Stimulated activated naive CD8-positive, alpha-beta T cell treated with anti-CD3 and anti-CD28 coated beads, Interleukin-15, amount 100 ng/mL, for 72 hours (primary cell): ENCODE results near the gene ATP6V0D1.

Source experiments
- ATAC-seq: fragments of 150-1000 bp; cut with Tn5 transposase; 2 replicates; pipeline ENCODE4 v1.10.0; 2021; ENCODE audit warnings: mild to moderate bottlenecking, moderate library complexity
- DNase-seq, 2 donors: peaks; one replicate each; pipeline ENCODE4 v3.0.0; 2021 to 2022
- H3K27ac Mint-ChIP-seq, 2 donors: one replicate each; pipeline ENCODE4 v1.8.0; 2022; ENCODE audit warnings: mild to moderate bottlenecking in 2 of 2, mixed read lengths in 2 of 2, moderate library complexity in 2 of 2
- H3K27me3 Mint-ChIP-seq: one replicate; pipeline ENCODE4 v1.8.0; 2022; ENCODE audit warnings: mixed read lengths
- H3K4me1 Mint-ChIP-seq: one replicate; pipeline ENCODE4 v1.8.0; 2022; ENCODE audit warnings: mild to moderate bottlenecking, mixed read lengths
- H3K4me3 Mint-ChIP-seq, 2 donors: one replicate each; pipeline ENCODE4 v1.8.0; 2022; ENCODE audit warnings: mild to moderate bottlenecking in 2 of 2, mixed read lengths in 2 of 2, moderate library complexity in 1 of 2
- H3K9me3 Mint-ChIP-seq, 2 donors: one replicate each; pipeline ENCODE4 v1.8.0; 2022; ENCODE audit warnings: mixed read lengths in 2 of 2

The ATP6V0D1 gene

DNA sequence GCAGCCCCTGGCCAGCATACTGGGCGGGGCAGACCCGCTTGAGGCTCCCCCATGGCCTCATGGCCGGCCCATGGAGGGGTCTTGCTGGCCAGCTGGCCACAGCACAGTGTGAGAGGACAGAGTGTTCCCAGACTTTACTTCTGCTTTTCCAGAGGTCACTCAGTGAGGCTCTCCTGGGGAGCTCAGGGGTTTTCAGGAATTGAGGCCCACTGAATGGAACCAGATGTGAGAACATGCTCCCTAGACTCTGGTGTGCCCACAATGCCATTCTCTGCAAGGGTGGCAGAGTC lies 21.2 kb downstream of the ATP6V0D1 start:
- H3K27ac Mint-ChIP-seq: no peak overlapping the region
- peaks cover 24% of the 10 kb centered on the region for H3K4me1 Mint-ChIP-seq
- H3K4me3 Mint-ChIP-seq: no peak overlapping the region
- no peaks in the 10 kb centered on the region for H3K27me3 Mint-ChIP-seq
- H3K9me3 Mint-ChIP-seq: no peaks in the 10 kb centered on the region
- DNase-seq (no peak), ATAC-seq (no peak)

DNA sequence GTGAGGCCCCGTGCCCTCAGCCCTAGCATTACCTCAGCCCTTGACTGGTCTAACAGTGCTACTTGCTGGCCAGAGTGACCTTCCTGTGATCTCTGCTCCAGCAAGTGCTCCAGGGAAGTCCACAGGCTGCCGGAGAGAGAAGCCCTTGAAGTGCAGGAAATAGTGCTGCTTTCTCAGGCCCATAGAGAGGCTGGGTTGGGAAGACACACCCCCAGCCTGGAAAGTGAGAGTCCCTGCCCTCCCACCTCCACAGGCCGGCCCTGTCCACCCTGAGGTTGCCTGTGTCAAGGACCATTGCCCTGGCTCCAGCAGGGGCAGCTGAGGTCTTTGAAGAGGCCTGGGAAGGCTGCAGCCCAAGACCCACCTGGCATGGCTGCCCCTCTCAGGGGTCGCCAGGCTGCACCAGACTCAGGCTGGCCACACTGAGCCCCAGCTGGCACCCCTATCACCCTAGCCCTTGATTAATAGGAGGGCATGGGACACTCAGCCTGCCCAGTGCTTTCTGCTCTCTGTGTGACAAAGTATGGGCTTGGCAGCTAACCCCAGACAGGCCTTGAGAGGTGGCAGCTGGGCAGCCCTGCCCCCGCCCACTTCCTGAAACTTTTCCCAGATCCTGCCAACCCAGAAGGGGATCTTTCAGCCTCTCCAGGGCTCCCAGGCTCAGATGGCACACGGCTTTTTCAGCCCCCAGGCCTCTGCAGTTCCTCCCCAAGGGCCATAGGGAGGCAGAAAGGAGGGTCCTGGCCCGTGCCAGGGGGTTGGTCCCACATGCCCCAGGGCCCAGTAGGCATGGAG lies 21.7 kb downstream of the ATP6V0D1 start:
- no peaks in the 10 kb centered on the region for H3K9me3 Mint-ChIP-seq
- peaks cover 24% of the 10 kb centered on the region for H3K4me1 Mint-ChIP-seq
- peak overlapping the region in 1 of 2 donors; percentile 28 for H3K27ac Mint-ChIP-seq
- DNase-seq: no peak
- no peak for ATAC-seq
- H3K27me3 Mint-ChIP-seq: no peaks in the 10 kb centered on the region
- H3K4me3 Mint-ChIP-seq: no peak overlapping the region

DNA sequence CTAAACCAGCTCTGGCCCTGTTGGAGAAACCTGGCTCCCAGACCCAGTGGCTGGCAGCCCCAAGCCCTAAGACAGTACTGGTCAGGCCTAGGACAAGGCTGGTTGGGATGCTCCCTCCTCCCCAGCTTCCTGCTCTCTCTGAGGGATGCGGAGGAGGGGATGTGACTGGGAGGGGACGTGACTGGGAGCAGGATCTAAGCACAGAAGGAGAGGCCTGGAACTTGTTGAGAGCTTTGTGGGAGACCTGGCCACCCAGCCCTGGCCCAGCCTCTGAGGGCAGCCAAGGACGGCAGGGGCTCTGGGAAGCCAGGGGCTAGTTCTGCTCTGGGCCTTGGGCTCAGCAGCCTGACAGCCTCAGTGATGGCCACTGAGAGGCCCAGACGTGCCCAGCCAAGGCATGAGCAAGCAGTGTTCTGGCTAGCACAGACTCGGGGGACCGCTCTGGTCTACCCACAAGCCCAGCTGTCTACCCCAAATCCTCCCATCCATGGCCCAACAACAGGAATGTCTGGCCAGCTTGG lies 22.8 kb downstream of the ATP6V0D1 start:
- no peak overlapping the region for H3K4me3 Mint-ChIP-seq
- H3K9me3 Mint-ChIP-seq: no peaks in the 10 kb centered on the region
- ATAC-seq (no peak), DNase-seq (no peak)
- peaks cover 15% of the 10 kb centered on the region for H3K4me1 Mint-ChIP-seq
- no peak overlapping the region for H3K27ac Mint-ChIP-seq
- no peaks in the 10 kb centered on the region for H3K27me3 Mint-ChIP-seq

DNA sequence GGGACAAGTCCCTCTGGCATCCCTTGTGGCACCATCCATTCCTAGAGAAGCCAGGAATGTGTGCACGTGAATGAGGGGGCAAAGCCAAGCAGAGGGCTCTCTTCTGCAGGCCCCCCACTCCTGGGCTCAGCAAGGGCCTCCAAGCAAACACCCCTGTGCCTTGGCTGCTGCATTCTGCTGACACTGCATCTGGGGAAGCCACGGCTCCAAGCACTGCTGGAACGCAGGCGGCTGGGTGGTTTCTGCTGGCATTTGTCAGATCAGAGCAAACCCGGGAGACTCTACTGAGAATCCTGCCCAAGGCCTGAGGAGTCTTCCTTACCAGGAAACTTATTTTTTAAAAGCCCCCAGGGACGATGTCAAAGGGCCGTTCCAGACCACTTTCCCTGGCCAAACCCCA lies 23.3 kb downstream of the ATP6V0D1 start:
- no peak for DNase-seq
- no peak overlapping the region for H3K4me3 Mint-ChIP-seq
- no peaks in the 10 kb centered on the region for H3K27me3 Mint-ChIP-seq
- H3K4me1 Mint-ChIP-seq: peaks cover 13% of the 10 kb centered on the region
- H3K9me3 Mint-ChIP-seq: no peaks in the 10 kb centered on the region
- H3K27ac Mint-ChIP-seq: peak overlapping the region in 1 of 2 donors; percentile 56
- no peak for ATAC-seq

DNA sequence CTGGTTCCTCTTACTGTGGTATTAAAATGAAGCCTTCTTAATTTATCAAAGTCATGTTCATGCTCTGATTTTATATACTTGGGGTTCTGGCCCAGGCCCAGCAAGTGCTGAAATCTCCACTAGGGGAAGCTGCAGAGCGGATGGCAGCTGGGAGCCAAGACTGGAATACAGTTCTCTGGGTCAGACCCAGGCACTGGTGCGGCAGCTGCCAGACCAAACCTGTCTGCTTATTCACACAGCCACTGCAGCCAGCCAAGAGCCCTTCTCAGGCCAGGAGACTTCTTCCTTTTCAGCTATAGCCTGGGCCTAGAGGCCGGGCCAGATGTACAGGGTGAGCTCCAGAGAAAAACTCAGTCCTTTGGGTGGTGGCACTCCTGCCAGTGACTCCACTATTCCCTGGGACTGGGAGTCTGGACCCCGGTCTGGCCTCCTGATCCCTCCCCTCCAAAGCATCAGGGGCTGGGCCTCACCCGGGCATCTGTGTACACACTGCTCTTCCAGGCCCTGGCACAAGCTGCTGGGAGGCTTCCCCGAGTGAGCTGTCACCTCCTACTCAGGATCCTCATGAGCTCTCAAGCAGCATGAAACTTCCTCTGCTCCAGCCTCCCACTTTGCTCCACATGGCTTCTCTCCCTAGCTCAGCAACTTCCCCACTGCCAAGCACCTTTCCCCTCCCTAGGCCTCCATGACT lies 24.4 kb downstream of the ATP6V0D1 start:
- H3K27ac Mint-ChIP-seq: no peak overlapping the region
- DNase-seq: no peak
- H3K27me3 Mint-ChIP-seq: no peaks in the 10 kb centered on the region
- peaks cover 13% of the 10 kb centered on the region for H3K4me1 Mint-ChIP-seq
- no peak for ATAC-seq
- no peak overlapping the region for H3K4me3 Mint-ChIP-seq
- H3K9me3 Mint-ChIP-seq: no peaks in the 10 kb centered on the region

DNA sequence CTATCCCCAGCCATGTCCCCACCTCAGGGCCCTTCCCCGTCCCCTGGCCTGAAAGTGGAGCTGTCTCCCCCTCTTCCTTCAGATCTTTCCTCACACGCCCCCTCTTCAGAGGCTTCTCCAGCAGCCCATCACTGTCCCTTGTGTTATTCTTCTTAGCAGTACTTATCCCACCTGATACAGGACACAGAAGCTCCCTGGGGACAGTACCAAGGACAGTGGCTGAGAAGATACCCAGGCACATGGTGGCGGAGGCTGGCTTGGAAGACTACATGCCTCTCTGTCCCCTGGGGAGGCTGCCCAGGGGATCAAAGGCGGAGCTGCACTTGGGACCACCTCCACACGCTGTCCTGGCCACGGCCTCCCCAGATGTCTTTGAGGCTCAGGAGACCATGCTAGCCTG lies 26.1 kb downstream of the ATP6V0D1 start:
- H3K4me3 Mint-ChIP-seq: no peak overlapping the region

DNA sequence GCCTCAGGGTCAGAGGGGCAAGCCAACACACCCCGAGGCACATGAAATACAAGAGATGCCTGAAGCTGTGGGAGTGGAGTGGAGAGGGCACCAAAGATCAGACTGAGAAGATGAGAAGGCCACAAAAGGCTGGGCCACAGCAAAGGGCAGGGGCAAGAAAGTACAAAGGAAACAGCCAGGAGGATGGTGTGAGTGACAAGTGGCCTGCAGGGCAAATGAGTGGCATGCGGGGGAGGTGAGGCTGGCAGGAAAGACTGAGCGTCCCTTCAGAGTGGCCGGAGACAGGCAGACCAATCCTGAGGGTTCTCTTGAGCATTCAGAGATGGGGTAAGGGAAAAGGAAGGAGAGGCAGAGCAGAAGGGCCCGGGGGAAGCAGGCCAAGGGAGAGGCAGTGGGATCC lies 26.9 kb downstream of the ATP6V0D1 start:
- DNase-seq: no peak
- H3K27me3 Mint-ChIP-seq: no peaks in the 10 kb centered on the region
- ATAC-seq: no peak
- H3K4me1 Mint-ChIP-seq: peaks cover 13% of the 10 kb centered on the region
- H3K9me3 Mint-ChIP-seq: no peaks in the 10 kb centered on the region
- no peak overlapping the region for H3K4me3 Mint-ChIP-seq
- peak overlapping the region; percentile 50 for H3K27ac Mint-ChIP-seq

More for the DNA sequence above, 26.1 kb downstream of the ATP6V0D1 start:
- Mint-ChIP-seq H3K9me3 (no peaks in the 10 kb centered on the region), H3K27ac (no peak overlapping the region), H3K4me1 (peaks cover 13% of the 10 kb centered on the region), H3K27me3 (no peaks in the 10 kb centered on the region)
- no peak for ATAC-seq
- DNase-seq: no peak

DNA sequence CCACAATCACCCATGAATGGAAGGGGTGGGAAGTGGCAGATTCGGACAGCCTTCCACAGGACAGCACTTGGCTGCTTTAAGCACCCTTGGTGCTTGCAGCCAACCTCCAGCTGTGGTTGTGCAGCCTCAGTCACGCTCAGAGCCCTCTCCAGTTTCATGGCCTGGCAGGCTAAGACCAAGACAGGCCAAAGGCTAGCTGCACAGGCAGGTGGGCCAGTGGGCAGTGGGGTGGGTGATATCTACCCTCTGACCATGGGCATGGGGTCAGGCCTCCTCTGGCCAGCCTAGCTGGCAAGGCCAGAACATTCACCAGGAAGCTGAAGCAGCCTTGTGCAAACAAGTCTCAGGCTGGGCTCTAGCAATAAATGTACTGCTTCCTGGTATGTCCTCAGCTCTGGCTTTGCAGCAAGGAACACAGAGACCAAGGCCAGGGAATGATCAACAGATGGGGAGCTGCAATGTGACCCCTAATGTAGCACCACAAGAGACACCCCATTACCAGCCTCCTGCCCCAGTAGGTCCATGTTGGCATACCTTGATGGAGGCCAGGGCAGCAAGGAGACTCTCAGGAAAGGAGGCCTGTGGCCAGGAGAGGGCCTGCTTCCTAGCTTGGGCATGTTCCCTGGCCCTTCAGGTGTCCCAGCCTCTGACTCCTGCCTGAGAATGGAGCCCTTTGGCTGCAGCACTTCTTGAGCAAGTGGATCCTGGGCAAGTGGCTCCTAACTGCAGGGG lies 29.1 kb downstream of the ATP6V0D1 start:
- Mint-ChIP-seq H3K4me1 (peaks cover 9% of the 10 kb centered on the region), H3K9me3 (no peaks in the 10 kb centered on the region), H3K27me3 (no peaks in the 10 kb centered on the region), H3K27ac (no peak overlapping the region), H3K4me3 (no peak overlapping the region)
- no peak for ATAC-seq
- no peak for DNase-seq

DNA sequence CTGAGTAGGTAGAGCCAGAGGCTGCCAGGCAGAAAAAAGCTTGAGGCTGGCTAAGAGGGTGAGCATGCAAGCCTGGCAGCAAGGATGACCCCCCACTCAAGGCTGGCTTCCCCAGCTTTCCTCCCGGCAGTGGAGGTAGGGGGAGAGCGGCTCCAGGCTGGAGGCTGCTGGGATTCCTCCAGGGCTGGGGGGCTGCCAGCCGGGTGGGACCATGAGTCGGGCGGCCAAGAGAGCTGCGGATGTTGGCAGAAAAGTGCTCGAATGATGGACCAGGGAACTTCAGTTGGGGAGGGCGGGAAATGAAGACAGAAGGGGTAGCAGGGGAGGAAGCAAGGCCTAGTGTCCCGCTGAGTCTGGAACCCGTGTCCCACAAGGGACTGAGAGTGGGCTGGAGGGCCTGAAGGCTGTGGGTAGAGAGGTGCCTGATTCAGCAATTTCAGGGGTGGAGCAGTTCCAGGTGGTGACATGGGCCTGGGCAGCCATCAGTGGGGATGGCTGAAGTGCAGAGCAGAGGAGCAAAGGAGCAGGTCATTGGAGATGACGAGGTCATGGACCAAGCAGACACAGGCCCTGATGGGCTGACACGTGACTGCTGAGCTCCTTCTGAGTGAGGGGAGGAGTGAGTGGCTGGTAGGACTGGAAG lies 29.8 kb downstream of the ATP6V0D1 start:
- Mint-ChIP-seq H3K4me3 (no peak overlapping the region), H3K9me3 (no peaks in the 10 kb centered on the region), H3K27me3 (no peaks in the 10 kb centered on the region), H3K27ac (peak overlapping the region in 1 of 2 donors; percentile 91), H3K4me1 (peaks cover 11% of the 10 kb centered on the region)
- DNase-seq (no peak), ATAC-seq (no peak)

DNA sequence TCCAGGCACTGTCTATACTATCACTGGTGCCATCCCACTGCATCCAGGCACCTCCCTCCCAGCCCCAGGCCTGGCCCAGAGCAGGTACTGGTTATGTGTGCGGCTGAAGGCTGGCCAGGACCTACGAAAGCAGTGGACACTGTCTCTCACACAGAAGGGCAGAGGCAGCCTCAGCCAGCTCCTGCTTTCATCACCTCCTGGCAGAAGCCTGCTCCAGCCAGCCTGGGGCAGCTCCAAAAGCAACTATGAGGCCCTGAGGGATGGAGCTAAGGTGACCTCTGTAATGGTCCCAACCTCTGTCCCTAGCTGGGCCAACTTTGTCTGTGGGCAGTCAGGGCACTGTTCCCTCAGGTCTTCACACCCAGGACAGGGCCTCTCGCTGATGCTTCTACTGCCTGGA lies 31.2 kb downstream of the ATP6V0D1 start:
- ATAC-seq (no peak), DNase-seq (no peak)
- Mint-ChIP-seq H3K9me3 (no peaks in the 10 kb centered on the region), H3K4me3 (no peak overlapping the region), H3K4me1 (peaks cover 8% of the 10 kb centered on the region), H3K27me3 (no peaks in the 10 kb centered on the region), H3K27ac (no peak overlapping the region)

DNA sequence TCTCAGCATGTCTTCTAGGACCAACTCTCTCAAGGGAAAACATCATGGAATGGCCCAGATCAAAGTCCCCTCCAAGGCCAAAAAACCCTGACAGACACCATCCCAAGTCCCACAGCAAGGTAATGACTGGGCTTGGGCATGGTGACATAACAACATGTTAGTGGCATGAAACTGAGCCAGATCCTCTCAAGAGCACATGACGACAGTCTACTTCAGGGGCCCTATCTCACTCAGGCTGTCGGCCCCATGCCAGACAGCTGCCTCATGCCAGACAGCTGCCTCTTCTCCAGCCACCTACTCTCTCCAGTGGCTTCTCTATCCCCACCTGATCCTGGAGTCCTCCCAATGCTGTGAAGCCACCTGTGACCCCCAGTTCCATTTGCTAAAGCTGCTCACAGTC lies 31.6 kb downstream of the ATP6V0D1 start:
- Mint-ChIP-seq H3K4me3 (no peak overlapping the region), H3K4me1 (peaks cover 6% of the 10 kb centered on the region), H3K27me3 (no peaks in the 10 kb centered on the region), H3K27ac (no peak overlapping the region), H3K9me3 (no peaks in the 10 kb centered on the region)
- DNase-seq (no peak), ATAC-seq (no peak)

DNA sequence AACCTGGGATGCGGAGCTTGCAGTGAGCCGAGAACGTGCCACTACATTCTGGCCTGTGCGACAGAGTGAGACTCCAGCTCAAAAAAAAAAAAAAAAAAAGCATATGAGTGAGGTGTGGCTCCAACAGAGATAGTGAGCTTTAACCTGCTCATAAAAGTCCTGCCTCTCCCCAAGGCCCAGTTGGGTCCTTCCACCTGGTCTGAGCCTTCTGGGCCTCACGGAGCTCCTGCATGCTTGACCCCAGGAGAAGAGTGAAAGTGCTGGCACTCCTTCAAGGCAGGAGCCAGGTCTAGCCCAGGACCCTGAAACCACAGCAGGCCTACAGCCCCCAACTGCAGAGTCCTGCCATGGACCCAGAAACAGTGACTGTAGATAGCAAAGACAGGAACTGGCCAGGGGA lies 32.4 kb downstream of the ATP6V0D1 start:
- Mint-ChIP-seq H3K4me1 (peaks cover 6% of the 10 kb centered on the region), H3K4me3 (no peak overlapping the region), H3K27ac (no peak overlapping the region), H3K27me3 (no peaks in the 10 kb centered on the region), H3K9me3 (no peaks in the 10 kb centered on the region)
- ATAC-seq (no peak), DNase-seq (no peak)

DNA sequence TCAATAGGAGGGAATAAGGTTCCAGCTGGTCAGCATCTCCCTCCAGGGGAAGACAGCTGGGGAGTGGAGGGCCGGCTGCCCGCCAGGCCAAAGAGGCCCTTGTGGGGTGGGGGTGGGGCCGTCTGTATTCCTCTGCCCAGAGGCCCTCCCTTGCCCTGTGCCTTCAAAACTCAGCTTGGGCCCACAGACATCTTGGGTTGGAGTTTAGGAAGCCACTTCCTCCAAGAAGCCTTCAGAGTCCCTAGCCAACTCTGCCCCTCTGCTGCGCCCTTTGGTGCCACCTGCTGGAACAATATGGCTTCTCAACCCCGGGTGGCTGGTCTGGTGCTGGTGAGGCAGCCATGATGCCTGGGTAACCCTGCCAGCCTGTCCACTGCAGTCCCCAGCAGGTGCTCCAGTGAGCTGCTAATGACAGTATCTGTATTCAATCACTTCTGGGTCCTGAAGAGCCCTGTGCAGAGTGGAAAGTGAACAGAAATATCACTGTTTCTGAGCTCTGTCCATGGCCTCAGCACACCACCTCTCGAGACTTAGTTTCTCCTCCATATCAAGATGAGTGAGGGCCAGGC lies 33.4 kb downstream of the ATP6V0D1 start:
- ATAC-seq: peak; percentile 94
- H3K27ac Mint-ChIP-seq: peak overlapping the region in 1 of 2 donors; percentile 61
- no peaks in the 10 kb centered on the region for H3K27me3 Mint-ChIP-seq
- no peak overlapping the region for H3K4me3 Mint-ChIP-seq
- no peaks in the 10 kb centered on the region for H3K9me3 Mint-ChIP-seq
- peak; percentile 71 to 83 for DNase-seq
- peaks cover 6% of the 10 kb centered on the region for H3K4me1 Mint-ChIP-seq

DNA sequence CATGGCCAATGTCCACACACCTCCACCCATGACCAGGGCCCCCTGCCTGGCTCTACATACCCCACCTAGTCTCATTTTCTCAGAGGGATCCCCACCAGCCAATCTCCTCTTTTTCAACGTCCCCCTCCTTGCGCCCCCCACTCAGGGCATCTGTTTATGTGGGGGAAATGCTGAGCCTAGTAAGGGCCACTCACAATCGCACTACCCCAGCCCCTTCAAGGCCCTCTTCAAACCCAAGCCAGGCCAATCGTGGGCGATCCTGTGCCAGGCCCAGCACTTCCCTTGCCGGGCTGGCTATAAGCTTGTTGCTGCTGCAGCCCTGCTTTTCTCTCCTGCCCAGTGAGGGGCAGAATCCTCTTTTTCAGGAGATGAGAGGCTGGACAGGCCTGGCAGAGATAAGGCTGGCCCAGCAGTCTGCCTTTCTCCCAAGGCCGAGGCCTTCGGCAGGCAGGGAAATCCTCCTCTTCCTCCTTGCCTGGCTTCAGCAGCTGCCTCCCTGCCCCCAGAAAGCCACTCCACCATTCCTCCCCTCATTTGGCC lies 33.9 kb downstream of the ATP6V0D1 start:
- Mint-ChIP-seq H3K4me1 (peaks cover 8% of the 10 kb centered on the region), H3K27ac (peak overlapping the region in 1 of 2 donors; percentile 61), H3K9me3 (no peaks in the 10 kb centered on the region), H3K27me3 (no peaks in the 10 kb centered on the region), H3K4me3 (no peak overlapping the region)
- ATAC-seq: no peak
- DNase-seq: no peak
